Superior temporal gyrus (tissue), 1 donor: ENCODE measurements around the gene KLK10.

Experiments
- DNase-seq: peaks from one replicate; pipeline ENCODE4 v3.0.0-alpha.2; 2016; ENCODE audit errors: extremely low spot score

Gene KLK10, protein sequence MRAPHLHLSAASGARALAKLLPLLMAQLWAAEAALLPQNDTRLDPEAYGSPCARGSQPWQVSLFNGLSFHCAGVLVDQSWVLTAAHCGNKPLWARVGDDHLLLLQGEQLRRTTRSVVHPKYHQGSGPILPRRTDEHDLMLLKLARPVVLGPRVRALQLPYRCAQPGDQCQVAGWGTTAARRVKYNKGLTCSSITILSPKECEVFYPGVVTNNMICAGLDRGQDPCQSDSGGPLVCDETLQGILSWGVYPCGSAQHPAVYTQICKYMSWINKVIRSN

DNA sequence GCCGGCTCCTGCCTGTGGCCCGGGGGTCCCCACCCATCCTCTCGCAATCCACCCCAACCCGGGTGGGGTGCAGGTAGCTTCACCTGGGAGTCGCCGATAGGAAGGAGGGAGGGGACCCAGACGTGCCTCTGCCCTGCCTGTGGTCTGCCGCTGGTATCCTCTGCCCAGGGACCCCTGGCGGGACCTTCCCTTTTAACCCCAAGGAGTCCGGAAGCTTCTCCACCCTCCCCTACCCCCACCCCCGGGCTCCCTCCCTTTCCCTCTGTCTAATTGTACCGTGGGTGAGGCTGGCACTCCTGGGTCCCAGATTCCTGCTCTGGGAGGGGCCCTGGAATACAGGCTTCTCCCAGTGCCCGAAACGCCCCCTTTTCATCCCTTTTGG lies at the start of gene KLK10:
Gene KLK10, minus strand, starts transcription at position 166 of the 382 bp plus-strand sequence. CDS start 579 bp downstream, outside the sequence.
- no peak for DNase-seq

DNA sequence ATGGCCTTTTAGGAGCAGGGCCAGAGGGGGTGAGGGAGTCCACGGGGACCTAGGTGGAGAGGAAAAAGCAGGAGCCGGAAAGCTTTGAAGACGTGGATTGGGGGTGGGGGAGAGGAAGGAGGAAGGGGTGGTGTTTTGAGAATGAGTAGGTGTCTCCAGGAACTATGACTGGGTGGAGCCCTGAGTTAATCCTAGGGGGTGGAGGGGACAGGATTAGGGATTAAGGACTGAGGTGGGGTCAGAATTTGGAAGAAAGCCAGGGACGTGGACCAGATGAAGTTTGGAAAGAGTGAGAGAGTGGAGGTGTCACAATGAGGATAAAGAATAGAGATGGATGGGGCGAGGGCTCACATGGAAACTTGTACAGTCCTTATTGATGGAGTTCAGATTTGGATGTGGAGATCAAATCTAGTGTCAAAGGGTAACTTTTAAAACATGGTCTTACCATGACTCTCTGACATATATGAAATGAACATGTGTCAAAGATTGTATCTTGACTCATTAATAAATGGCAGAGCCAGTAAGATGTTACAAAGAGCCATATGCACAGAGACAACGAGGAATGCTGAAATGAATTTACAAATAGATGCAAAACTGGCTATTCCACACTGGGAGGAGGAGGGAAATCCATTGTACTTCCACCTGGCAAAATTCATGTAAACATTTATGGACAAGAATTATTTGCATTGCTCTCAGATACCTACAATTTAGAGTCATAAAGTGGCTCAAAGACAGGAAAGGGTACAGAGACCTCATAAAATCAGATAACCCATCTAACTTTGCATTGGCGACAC lies 47.1 kb upstream of the KLK10 start:
- no peak for DNase-seq

GRCh38 chr19:51065221-51065960 lies 45.9 kb upstream of the KLK10 start:
- DNase-seq: no peak

DNA sequence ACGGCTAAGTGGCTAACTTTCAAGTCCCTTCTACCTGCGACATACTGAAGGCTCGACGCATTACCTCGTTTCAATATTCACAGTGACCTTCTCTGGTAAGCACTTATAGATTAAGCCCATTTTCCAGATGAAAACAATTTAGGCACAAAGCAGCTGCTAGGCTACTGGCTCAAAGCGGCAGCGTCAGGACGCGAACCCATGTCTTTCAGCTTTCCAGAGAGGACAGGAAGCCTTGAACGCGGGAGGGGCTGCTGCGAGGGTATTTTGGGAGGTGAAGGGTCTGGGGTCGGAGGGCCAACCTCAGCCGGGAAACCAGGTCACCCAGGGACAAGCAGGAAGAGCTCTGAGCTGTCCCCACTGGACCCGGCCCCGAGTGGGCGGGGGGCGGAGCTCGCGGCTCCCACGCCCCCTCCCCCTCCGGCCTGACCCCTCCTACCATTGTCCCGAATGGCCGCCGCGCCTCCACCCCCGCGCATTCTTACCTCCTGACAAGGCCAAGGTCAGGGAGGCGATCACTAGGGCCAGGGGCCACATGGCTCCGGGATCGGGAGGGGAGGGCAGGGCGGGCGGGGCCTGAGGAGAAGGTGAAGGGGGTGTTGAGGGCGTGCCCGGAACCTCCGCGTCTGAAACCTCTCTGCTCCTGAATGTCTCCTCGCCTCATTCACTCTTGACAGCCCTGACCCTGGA lies 45.2 kb upstream of the KLK10 start, which contains the start of gene KLK13:
Gene KLK13, minus strand, starts transcription at position 559 of the 687 bp plus-strand sequence. Its CDS starts 25 bp downstream, at position 534.
- no peak for DNase-seq

DNA sequence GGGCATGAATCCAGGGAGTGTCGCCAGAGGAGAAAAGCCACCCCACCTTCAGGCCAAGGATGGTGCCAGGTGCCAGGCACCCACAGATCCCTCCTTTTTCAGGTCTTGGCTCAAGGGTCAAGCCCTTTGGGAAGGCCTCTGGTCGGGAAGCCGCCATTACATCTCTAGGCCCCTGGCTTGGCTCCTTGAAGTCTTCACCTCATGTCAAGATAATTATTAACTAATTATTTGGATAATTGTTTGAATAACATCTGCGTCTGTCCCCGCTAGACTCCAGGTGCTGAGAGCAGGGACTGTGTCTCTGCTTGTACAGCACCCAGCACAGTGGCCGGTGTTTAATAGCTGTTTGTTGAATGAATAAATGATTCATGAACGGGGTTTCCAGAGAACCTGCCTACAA lies 44.2 kb upstream of the KLK10 start:
- no peak for DNase-seq

- DNase-seq: no peak
These were observed 41.5 kb upstream of the KLK10 start for GRCh38 chr19:51060973-51061372.

DNA sequence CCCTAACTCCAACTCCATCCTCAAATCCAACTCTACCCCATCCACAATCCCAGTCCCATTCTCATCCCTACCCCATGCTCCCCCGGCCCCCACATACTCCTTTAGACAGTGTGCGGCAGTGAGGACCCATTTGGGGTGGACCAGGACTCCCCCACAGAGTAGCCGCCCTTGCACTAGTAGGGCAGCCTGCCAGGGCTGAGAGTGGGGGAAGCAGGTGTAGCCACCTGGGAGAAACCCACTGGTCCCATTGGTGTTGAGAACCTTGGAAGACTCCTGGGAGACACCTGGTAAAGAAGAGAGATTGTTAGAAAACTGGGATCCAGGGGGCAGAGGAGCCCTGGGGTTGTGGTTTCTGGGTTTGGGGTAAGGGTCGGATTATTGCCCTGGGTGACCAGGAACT lies 40.8 kb upstream of the KLK10 start:
- DNase-seq: no peak

DNA sequence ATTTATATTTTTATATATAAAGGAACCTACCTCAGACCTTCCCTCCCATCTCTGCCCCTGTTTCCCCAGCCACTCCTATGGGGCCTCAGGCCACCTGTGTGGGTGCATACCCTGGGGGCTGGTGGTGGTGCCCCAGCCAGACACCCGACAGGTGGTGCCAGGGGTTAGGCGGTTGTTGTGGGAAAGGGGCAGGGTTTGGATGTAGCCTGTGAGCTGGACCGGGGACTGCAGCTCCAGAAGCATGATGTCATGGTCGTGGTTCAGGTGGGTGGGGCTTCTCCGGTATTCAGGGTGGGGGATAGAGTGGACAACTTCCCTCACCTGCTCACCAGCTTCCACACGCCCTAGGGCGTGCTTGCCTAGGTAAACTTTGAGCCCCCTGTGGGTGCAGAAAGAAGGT lies 40.2 kb upstream of the KLK10 start:
- no peak for DNase-seq

- no peak for DNase-seq
These were observed 36.4 kb upstream of the KLK10 start for GRCh38 chr19:51055866-51056265.

- DNase-seq: no peak
These were observed 27.5 kb upstream of the KLK10 start for GRCh38 chr19:51047031-51047335.

DNA sequence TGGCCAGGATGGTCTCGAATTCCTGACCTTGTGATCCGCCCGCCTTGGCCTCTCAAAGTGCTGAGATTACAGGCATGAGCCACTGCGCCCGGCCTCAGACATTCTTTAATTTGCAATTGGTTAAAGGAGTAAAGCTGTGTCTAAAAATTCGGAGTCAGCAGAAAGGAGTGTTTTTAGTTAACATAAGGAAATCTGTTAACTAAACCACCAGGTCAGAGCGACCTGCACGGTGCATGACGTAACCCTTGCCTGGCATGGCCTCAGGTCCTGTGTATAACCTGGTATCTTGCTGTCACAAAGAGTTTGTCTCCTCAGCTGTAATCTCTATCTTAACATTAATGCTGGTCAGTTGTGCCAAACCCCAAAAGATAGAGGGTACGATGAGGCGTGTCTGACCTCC lies 24.8 kb upstream of the KLK10 start:
- DNase-seq: no peak

GRCh38 chr19:51043497-51043896 lies 24.0 kb upstream of the KLK10 start:
- no peak for DNase-seq

GRCh38 chr19:51040151-51040550 lies 20.6 kb upstream of the KLK10 start:
- no peak for DNase-seq

DNA sequence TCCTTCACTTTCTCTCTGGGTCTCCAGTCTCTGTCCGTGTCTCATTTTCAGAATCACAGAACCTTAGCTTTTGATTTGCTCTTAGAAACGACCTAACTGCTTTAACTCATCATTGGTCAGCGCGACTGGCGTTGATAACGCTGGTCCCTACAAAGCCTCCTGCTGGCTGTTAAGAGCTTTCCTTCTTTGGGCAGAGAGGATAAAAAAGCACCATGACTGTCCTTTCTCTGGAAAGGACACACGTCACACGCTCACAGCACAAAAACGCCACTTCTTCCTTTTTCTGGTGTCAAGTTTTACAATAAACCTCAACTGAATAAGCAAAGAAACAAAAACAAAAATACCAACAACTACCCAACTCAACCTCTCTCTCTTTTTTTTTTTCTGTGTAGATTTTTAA lies 17.0 kb upstream of the KLK10 start:
- DNase-seq: no peak

- DNase-seq: no peak
These were observed 15.2 kb upstream of the KLK10 start, which contains the start of gene KLK12 for GRCh38 chr19:51034704-51035103. Gene KLK12, minus strand, starts transcription at chr19:51035002. Its CDS starts 381 bp downstream, at chr19:51034621.

- no peak for DNase-seq
These were observed 12.3 kb upstream of the KLK10 start for GRCh38 chr19:51031880-51032225.

DNA sequence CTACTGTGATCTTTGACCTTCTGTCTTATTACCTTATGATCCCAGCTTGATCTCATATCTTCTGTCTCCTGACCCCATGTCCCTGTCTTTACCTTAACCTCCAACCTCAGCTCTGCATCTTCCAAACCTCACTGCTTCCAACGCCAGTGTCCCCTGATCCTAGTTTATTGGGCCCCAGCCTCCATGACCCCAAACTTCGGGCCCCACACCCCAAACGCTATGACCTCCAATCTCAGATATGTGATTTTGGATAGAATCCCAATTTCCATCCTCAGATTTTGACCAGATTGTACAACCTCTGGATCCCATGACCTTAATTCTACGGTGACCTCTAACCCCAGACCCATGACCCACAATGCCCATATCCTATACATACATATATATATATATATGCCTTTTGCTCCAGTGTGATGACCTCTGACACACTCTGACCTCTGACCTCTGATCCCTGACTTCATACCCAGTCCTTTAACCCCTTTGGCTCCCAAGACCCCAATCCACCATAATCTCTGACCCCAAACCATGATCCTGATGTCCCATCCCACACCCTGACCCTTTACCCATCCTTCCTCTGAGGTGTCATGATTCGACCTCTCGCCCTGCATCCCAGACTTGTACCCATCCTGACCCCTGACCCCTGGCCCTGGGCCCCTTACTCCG lies 11.8 kb upstream of the KLK10 start:
- DNase-seq: no peak

- DNase-seq: no peak
These were observed 11.1 kb upstream of the KLK10 start for GRCh38 chr19:51030631-51031030.

GRCh38 chr19:51029718-51030117 lies 10.2 kb upstream of the KLK10 start:
- DNase-seq: no peak

DNA sequence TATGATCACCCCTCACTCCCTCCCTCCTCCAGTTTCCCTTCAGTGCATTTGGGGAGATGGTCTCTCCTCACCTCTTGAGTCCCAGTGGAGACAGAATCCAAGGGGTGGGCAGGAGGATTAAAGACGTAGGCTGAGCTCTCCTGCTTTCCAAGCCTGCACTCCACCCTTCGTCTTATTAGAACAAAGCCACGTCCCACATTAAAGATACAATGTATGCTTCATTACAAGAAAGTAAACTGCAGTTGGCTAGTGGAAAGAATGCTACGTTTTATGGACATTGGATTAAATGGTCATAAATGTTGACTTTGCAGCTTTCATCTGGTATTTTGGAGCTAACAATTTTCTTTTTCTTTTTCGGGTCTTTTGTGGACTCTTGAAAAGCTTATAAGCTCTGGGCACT lies 8.4 kb upstream of the KLK10 start:
- no peak for DNase-seq

DNA sequence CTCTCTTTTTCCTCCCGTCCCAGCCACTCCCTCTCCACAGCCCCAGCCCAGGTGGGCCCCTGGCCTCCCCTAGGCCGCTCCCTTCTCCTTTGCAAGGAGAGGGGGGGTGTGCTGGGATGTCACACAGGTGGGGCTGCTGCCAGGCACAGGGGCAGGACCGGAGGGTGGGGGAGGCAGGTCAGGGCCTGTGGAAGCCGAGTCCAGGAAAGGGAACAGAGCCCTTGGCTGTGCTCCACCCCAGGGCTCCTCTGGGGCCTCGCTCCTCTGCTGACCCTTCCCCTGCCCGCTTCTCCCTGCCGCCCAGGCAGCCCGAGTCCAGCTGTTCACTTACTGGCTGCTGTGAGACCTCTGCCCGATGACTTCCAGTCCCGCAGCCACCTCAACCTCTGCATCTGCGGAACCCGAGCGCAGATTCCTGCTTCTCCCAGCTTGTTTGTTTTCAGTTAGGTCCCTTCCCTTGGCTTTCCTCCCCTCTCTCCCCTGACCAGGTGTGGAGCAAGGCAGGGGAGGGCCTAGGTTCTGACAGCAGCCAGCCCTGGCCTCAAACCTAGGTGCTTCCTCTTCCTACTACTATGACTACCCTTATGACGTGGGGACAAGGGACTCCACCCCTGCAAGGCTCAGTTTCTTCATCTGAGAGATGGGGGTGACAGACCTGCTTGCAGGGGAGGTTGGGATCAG lies 7.8 kb upstream of the KLK10 start:
- no peak for DNase-seq
